ENCODE measurements around the gene PALLD.

Gene PALLD

GRCh38 chr4:168794092-168794707 lies 297.3 kb downstream of the PALLD start:
- no peak for DNase-seq
- Histone ChIP-seq H3K4me1 (ENCODE audit: low read length) (0 out of 2 replicates have a peak, but pooled peaks cover 3% of the 10 kb centered on the region), H3K4me2 (ENCODE audit: low read depth, low read length) (no peak overlapping the region), H3K4me3 (ENCODE audit: low read length) (no peak overlapping the region), H3K36me3 (replicated peaks; ENCODE audit: insufficient read depth, low read length) (no peaks in the 10 kb centered on the region), H3K79me2 (ENCODE audit: low read length) (no peaks in the 10 kb centered on the region), H2AFZ (ENCODE audit: low read length) (no peak overlapping the region), H3K9me2 (replicated peaks; ENCODE audit: insufficient read depth, low read length) (no peaks in the 10 kb centered on the region), H4K20me1 (ENCODE audit: insufficient read depth, low read length) (no peaks in the 10 kb centered on the region), H3F3A (ENCODE audit: insufficient read depth, low read length) (no peaks in the 10 kb centered on the region), H3K9ac (ENCODE audit: low read length) (no peak overlapping the region), H3K9me3 (replicated peaks; ENCODE audit: insufficient read depth, low read length) (no peaks in the 10 kb centered on the region), H3K27ac (ENCODE audit: low read length) (no peak overlapping the region), H3K27me3 (replicated peaks; ENCODE audit: insufficient read depth, low read length) (no peaks in the 10 kb centered on the region)
- TF ChIP-seq EZH2 (optimal IDR thresholded peaks at IDR 0.05; ENCODE audit: low read depth, low read length) (no peak), CTCF (IDR thresholded peaks at IDR 0.05; ENCODE audit: low read length) (no peak), EZH2phosphoT487 (IDR thresholded peaks at IDR 0.05; ENCODE audit: low read length) (no peak)

DNA sequence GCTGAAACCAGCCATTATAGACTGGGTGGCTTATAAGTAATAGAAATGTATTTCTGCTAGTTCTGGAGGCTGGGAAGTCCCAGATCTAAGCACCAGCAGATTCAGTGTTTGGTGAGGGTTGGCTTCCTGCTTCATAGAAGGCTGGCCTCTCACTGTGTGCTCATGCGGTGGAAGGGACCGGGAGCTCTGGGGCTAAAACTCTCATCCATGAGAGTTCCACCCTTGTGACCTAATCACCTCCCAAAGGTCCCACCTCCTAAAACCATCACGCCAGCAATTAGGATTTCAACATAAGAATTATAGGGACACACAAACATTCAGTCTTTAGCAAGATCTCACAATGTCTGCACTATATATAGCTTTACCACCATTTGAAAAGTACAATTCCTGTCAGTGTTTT lies 298.0 kb downstream of the PALLD start:
- H3K9ac ChIP-seq (ENCODE audit: low read length), result no peak overlapping the region
- no peaks in the 10 kb centered on the region for H3K79me2 ChIP-seq (ENCODE audit: low read length)
- DNase-seq, result no peak
- no peak overlapping the region for H2AFZ ChIP-seq (ENCODE audit: low read length)
- no peaks in the 10 kb centered on the region for H4K20me1 ChIP-seq (ENCODE audit: insufficient read depth, low read length)
- H3K4me2 ChIP-seq (ENCODE audit: low read depth, low read length), result no peak overlapping the region
- no peak overlapping the region for H3K4me3 ChIP-seq (ENCODE audit: low read length)
- no peaks in the 10 kb centered on the region for H3K36me3 ChIP-seq (replicated peaks; ENCODE audit: insufficient read depth, low read length)
- TF ChIP-seq EZH2phosphoT487 (IDR thresholded peaks at IDR 0.05; ENCODE audit: low read length), result no peak
- TF ChIP-seq EZH2 (optimal IDR thresholded peaks at IDR 0.05; ENCODE audit: low read depth, low read length), result no peak
- no peak for TF ChIP-seq CTCF (IDR thresholded peaks at IDR 0.05; ENCODE audit: low read length)
- H3K27ac ChIP-seq (ENCODE audit: low read length), result no peak overlapping the region
- no peaks in the 10 kb centered on the region for H3K27me3 ChIP-seq (replicated peaks; ENCODE audit: insufficient read depth, low read length)
- 0 out of 2 replicates have a peak, but pooled peaks cover 3% of the 10 kb centered on the region for H3K4me1 ChIP-seq (ENCODE audit: low read length)
- H3F3A ChIP-seq (ENCODE audit: insufficient read depth, low read length), result no peaks in the 10 kb centered on the region
- no peaks in the 10 kb centered on the region for H3K9me3 ChIP-seq (replicated peaks; ENCODE audit: insufficient read depth, low read length)
- no peaks in the 10 kb centered on the region for H3K9me2 ChIP-seq (replicated peaks; ENCODE audit: insufficient read depth, low read length)

GRCh38 chr4:168795346-168795745 lies 298.5 kb downstream of the PALLD start:
- no peak for DNase-seq
- TF ChIP-seq CTCF (IDR thresholded peaks at IDR 0.05; ENCODE audit: low read length) (no peak), EZH2phosphoT487 (IDR thresholded peaks at IDR 0.05; ENCODE audit: low read length) (no peak), EZH2 (optimal IDR thresholded peaks at IDR 0.05; ENCODE audit: low read depth, low read length) (no peak)
- Histone ChIP-seq H4K20me1 (ENCODE audit: insufficient read depth, low read length) (no peaks in the 10 kb centered on the region), H3K36me3 (replicated peaks; ENCODE audit: insufficient read depth, low read length) (no peaks in the 10 kb centered on the region), H3K9me2 (replicated peaks; ENCODE audit: insufficient read depth, low read length) (no peaks in the 10 kb centered on the region), H3K4me3 (ENCODE audit: low read length) (no peak overlapping the region), H3K4me1 (ENCODE audit: low read length) (0 out of 2 replicates have a peak, but pooled peaks cover 1% of the 10 kb centered on the region), H3K27me3 (replicated peaks; ENCODE audit: insufficient read depth, low read length) (no peaks in the 10 kb centered on the region), H3K9me3 (replicated peaks; ENCODE audit: insufficient read depth, low read length) (no peaks in the 10 kb centered on the region), H3K79me2 (ENCODE audit: low read length) (no peaks in the 10 kb centered on the region), H3K9ac (ENCODE audit: low read length) (no peak overlapping the region), H3F3A (ENCODE audit: insufficient read depth, low read length) (no peaks in the 10 kb centered on the region), H3K27ac (ENCODE audit: low read length) (no peak overlapping the region), H3K4me2 (ENCODE audit: low read depth, low read length) (no peak overlapping the region), H2AFZ (ENCODE audit: low read length) (no peak overlapping the region)
